NCI-H526 (cell line): Measurements from ENCODE around the gene PRKD2.
"Not testable (repeated sequence)": the region's sequence is repeated elsewhere in the genome, so short reads cannot be mapped to it uniquely, and the experiment has no call there.

ENCODE experiments used
- DNase-seq, 2 experiments: peaks; one replicate each; lab custom pipeline; 2025; lab: John Stamatoyannopoulos, UW

The PRKD2 gene

DNA sequence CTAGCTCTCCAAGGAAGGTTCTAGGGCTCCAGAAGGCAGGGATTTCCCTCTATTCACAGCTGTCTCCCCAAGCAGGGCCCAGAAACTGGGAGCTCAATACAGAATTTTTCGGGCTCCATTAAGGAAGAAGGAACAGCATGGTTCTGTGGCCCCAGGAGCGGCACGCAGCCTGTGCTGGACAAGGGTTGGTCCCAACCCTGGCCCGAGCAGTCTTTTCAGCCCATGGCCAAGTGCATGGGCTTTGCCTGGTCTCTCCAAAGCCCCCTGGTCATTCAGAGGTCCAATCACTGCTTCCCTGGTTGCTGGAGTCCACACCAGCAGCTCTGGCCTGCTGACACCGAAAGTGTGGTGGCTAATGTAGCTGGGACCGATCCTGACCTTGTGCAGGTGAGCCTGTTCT, 6.6 kb upstream of the PRKD2 start:
- DNase-seq = no peak

DNA sequence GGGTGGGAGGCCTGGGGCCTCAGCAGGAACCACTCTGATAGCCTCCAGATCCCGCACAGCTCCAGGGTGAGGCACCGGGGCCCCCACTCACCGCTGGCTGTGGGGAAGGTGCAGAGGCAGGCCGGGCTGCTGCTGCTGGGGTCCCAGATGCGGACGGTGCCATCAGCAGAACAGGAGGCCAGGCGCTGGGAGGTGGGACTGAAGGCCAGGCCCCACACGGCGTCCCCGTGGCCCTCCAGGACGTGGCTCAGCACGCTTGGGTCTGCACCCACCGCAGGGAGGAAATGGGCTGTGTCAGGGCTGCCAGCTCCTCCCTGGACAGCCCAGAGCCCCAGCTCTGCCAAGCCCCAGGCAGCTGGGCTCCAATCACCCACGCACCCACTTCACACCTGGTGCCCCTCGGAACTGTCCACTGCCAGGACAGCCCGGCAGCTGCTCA, 6.1 kb upstream of the PRKD2 start:
- no peak for DNase-seq

GRCh38 chr19:46722421-46723022, 5.6 kb upstream of the PRKD2 start:
- DNase-seq = no peak

GRCh38 chr19:46722004-46722380, 5.1 kb upstream of the PRKD2 start:
- no peak for DNase-seq

DNA sequence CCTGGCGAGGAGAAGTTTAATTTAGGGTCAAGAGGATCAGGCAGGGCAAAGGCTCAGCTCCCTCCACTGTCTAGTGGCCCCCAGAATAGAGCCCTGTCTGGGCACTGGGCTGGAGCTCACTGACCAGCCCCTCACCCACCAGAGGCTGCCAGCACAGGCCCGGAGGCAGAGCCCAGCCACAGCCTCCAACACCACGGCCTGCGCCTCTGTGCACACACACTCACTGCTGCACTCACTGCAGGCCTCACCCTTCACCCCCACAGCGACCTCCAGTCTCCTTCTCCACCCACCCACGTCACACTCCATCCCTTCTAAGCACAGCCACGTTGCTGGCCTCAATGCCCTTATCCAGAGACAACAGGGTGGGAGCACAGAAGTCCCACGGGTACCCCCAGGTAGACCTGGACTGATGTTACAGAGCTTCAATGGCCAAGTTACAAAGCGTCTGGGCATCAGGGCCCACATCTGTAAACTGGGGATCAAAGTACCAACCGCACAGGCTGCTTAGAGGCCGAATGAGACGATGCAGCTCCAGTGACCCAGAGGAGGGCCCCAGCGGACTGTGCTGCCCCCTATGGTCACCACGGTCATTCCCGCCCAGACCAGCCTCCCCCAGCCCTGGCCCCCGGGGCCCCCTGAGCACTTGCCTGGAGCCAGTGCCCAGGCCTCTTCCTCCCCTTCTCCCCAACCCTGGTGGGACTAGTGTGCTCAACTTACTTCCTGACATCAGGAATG, 4.5 kb upstream of the PRKD2 start:
- no peak for DNase-seq

- DNase-seq = no peak
Observed at GRCh38 chr19:46720503-46721239, 3.8 kb upstream of the PRKD2 start.

DNA sequence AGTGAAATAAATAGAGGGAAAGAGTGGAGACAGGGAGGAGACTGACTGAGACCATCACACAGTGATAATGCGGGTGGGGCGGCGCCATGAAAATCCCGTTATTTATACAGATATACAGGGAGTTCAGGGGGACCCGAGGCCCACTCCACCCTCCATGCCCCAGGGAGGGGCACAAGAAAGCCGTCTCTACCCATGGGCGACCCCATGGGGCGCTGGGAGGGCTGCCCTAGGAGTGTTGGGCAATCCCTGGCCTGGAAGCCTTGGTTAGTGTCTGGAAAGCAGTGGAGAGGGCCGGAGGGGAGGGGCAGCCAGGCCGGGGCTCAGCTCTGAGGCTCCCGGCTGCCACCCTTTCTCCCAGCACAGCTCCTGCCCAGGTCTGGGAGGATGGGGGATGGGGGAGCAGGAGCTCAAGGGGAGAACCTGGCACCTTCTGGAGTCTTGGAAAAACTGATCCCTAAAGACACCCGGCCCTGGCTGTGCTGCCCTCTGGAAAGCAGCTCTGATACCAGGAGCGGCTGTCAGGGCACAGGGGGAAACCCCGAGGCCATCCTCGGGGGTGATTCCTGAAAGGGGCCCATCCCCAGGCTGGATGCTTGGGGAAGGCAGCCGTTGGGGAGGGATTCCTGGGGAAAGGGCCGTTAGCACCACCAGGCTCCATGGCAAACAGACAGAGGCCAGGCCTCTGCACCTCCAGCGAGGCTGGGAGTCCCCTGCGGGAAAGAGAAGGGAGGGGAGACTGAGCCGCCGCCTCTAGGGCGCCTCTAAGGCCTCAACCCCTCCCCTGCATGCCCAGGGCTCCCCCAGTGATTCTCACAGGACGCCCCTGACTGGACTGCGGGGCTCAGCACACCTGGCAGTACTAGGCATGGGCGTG, 3.0 kb upstream of the PRKD2 start:
- DNase-seq = no peak

- no peak for DNase-seq
Observed at GRCh38 chr19:46718934-46719622, 2.2 kb upstream of the PRKD2 start.

DNA sequence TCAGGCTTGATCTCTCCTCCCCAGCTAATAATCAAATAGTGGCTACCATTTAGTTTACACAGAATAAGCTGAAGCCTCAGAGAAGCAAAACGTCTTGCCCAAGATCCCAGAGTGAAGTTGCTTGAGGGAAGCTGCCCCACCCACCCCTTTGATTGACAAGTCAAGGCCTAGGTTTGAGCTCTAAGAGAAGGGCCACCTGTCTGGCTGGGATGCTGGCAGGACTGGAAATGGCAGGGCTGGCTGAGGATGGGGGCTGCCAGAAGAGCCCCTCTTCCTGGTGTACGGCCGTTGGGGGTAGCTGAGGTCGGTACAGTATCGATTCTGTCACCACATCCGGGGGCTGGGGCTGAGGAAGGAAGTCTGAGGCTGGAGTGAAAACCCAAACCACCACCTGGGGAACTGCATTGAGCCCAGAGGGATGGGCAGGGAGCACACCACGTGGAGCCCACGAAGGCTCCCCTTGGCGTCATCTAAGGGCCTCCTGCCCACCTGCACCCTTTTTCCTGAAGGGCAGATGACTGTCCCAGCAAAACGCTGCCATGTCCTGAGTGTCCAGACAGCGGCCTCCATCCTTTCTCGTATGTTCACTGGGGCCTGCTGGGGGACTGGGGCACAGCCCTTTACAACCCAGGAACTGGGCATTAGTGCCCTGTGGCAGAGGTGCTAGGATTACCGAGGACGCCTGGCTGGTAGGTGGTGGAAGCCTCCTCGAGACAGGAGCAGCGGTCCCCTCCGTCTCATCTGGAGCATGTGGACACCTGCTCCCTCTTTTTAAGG, 1.4 kb upstream of the PRKD2 start:
- DNase-seq = peak in 1 of 2 experiments; percentile 47

DNA sequence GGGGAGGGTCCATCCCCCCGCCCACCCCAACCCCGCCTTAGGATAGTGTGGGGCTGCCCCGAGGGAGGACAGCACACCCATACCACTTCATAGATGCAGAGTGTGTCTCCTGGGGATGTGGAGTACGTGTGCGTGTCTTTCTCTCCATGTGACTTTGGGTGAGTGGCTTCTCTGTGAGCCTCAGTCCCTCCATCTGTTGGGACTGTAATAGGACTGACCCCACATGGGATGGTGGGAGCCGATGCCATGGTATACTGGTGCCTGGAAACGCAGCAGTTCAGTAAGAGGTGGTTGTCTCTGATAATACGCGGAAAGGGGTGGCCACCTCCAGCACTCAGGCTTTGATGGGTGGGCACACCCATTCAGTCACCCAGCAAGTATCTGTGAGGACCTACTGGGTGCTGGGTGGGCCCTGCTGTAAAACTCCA, 816 bp upstream of the PRKD2 start:
- DNase-seq = peak in 1 of 2 experiments; percentile 35

DNA sequence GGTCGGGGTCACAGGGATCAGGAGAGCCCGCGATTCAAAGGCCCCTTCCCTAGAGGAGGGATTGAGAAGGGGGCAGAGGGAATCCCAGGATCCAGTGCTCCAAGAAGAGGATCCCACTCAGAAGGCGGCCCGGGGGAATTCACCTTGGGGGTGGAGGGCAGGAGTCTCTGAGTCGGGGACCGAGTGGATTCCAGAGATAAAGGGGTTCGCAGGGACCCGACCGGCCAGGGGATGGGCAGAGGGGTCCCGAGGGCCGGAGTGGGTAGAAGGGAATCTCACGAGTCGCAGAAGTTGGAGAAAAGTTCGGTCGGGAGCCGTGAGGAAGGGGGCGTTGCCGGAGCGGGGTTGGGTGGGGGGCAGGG, 261 bp downstream of the PRKD2 start:
- DNase-seq = peak in 1 of 2 experiments; percentile 45

DNA sequence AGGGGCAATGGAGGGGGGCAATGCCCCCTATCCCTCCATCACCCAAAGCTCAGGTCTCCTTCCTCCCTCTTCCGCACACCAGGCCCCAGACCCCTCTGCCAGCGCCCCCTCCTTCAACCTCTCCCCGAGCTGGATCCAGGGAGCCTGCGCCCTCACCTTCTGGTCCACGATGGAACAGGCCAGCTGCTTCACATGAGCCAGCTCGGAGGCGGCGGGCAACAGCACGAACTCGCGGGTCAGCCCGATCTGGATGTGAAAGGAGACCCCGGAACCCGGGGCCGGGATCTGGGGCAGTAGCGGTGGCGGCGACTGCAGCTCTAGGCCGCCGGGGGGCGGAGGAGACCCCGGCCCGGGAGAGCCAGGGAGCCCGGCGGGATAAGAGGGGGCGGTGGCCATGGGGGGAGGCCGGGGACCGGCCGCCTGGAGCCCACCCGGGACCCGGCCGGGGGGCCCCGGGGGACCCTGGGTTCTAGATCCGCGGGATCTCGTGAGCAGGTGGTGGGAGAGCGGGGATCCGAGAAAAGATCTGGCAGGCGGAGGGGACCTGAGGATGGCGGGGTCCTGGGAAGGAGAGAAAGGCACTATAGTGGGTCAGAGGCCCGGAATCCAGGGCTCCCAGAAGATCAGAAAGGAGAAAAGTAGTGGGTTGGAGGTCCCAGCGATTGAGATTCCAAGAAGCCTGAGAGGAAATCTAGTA, 791 bp downstream of the PRKD2 start:
- DNase-seq = peak in 1 of 2 experiments; percentile 57

DNA sequence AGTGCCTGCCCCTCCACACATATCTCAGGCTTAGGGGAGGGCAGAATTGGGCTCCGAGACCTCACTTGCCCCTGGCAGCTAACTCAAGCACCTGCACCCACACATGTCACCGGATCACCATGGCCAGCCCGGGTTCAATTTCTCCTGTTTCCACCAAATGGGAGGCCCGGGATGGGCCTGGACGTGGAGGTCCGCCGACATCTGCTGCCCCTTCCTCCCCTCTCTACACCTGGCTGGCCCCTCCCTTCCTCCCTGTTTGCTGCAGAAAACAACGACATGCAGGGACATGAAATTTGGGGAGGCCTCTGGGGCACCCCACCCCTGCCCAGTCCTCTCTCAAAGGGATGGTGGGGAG, 1.3 kb downstream of the PRKD2 start:
- DNase-seq = no peak

DNA sequence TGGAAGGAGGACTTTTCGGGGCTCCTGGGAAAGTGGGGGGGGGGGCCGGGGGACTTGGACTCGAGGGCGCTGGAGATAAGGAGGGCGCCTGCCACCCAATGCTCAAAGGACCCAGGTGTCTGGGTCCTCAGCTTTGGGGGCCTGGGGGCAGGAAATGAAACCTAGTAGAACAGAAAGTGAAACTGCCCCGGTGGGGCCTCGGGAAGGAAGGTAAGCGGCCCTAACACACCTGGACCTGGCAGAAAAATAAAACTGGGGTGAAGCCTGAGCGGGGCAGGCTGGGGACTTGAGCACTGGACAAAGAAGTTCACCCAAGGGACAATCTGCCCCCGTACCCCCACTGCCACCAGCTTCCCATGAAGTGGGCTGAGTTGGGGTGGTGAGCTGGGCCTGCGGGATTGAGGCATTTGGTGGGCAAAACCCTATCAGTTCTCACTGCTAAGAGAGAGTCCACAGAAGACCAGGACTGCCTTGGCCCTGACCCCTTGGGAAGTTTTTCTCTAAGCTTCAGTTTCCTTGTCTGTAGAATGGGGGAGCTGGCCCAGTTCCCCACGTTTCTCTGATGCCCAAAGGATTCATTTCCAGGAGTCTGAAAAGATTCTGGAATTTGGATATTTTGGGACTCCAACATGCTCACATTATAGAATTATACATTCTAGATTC, 2.3 kb downstream of the PRKD2 start:
- peak in 1 of 2 experiments; percentile 69 for DNase-seq

- peak; percentile 46 to 69 for DNase-seq
Observed at GRCh38 chr19:46713781-46714443, 3.0 kb downstream of the PRKD2 start.

DNA sequence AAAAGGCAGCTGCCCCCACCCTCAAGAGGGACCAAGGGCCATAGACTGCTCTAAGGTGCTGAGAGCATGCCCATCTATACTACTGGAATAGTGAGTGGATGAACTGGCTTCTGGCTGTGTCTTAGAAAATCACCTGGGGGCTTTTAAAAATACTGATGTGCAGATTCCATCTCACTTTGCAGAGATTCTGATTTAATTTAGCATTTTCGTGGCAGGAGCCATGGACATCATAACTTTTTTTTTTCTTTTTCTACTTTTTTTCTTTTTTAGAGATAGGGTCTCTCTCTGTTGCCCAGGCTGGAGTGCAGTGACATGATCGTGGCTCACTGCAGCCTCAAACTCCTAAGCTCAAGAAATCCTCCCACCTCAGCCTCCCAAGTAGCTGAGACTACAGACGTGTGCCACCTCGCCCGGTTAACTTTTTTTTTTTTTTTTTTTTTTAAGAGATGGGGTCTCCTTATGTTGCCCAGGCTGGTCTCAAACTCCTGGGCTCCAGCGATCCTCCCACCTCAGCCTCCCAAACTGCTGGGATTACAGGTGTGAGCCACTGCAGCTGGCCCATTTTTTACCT, 4.1 kb downstream of the PRKD2 start:
- not testable (repeated sequence) for DNase-seq

- DNase-seq = no peak
Observed at GRCh38 chr19:46710687-46711086, 6.2 kb downstream of the PRKD2 start.

GRCh38 chr19:46704379-46705076, 12.4 kb downstream of the PRKD2 start:
- peak in 1 of 2 experiments; percentile 47 for DNase-seq
